NB4 (cell line): ENCODE results near the gene CGNL1.

ENCODE experiments used
- DNase-seq: peaks from one replicate; pipeline ENCODE4 v3.0.0; 2010; ENCODE audit warnings: low read depth
- H3K4me3 ChIP-seq: one replicate; pipeline ENCODE4 v1.5.1; 2011; ENCODE audit warnings: mild to moderate bottlenecking, low read depth, low read length, moderate library complexity
- MYC ChIP-seq: IDR thresholded peaks from 2 replicates; pipeline ENCODE4 v1.6.1; 2011; ENCODE audit warnings: low read depth, low read length
- POLR2A ChIP-seq: IDR thresholded peaks from 2 replicates; pipeline ENCODE4 v1.6.1; 2011; ENCODE audit warnings: mild to moderate bottlenecking; ENCODE audit not compliant: insufficient read length; ENCODE audit errors: extremely low read depth
- TF ChIP-seq, protein P1 (sequence below): IDR thresholded peaks from 2 replicates; pipeline ENCODE4 v1.6.1; 2011; ENCODE audit warnings: low read depth, low read length
- TF ChIP-seq, protein P2 (sequence below): IDR thresholded peaks from one replicate; pipeline ENCODE4 v1.5.1; 2012; ENCODE audit warnings: low read depth, low read length

CGNL1 gene

DNA sequence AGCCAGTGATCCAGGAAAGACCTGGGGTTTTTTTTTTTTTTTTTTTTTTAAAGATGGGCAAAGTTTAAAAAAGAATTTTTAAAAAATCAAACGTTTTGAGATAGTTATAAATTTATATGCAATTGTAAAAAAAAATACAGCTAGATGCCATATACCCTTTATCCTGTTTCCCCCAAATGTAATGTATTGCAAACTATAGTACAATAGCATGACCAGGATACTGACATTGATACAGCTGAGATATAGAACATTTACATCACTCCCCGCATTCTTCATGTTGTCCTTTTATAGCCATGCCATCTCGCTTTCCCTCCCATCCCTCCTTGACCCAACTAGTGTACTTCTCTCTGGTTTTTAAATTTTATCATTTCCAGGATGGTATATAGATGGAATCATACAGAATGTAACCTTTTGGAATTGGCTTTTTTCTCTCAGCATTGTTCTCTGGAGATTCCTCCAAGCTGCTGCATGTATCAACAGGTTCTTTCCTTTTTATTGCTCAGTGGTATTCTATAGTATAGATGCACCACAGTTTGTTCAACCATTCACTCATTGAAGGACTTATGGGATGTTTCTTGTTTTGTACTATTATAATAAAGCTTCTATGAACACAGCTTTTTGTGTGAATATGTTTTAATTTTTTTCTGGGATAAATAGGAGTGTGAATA lies 104.9 kb downstream of the CGNL1 start:
- DNase-seq: no peak
- no peak overlapping the region for H3K4me3 ChIP-seq
- TF ChIP-seq, protein P1, sequence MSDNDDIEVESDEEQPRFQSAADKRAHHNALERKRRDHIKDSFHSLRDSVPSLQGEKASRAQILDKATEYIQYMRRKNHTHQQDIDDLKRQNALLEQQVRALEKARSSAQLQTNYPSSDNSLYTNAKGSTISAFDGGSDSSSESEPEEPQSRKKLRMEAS: no peak
- TF ChIP-seq POLR2A: no peak

DNA sequence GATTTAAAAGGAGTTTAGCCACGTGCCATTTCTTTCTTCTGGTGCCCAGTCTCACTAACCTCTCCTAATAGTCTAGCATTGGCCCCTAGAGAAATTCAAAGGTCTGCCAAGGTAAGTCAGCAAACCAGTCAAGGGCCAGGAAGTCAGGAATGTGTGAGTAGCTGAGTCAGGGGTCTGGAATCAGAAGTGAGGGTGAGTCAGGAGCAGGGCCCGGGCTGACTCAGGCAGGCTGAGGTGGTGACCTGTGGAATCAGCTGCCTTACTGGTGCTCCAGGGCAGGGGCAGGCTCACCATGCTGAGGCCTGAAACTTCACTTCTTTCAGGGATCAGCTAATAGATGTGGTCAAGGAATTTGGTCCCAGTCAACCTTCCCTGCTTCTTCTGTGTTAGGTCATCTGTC lies 109.6 kb downstream of the CGNL1 start:
- no peak overlapping the region for H3K4me3 ChIP-seq
- no peak for DNase-seq
- no peak for TF ChIP-seq POLR2A
- TF ChIP-seq, protein P1: no peak
- TF ChIP-seq, protein P2, sequence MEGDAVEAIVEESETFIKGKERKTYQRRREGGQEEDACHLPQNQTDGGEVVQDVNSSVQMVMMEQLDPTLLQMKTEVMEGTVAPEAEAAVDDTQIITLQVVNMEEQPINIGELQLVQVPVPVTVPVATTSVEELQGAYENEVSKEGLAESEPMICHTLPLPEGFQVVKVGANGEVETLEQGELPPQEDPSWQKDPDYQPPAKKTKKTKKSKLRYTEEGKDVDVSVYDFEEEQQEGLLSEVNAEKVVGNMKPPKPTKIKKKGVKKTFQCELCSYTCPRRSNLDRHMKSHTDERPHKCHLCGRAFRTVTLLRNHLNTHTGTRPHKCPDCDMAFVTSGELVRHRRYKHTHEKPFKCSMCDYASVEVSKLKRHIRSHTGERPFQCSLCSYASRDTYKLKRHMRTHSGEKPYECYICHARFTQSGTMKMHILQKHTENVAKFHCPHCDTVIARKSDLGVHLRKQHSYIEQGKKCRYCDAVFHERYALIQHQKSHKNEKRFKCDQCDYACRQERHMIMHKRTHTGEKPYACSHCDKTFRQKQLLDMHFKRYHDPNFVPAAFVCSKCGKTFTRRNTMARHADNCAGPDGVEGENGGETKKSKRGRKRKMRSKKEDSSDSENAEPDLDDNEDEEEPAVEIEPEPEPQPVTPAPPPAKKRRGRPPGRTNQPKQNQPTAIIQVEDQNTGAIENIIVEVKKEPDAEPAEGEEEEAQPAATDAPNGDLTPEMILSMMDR: no peak
- no peak for TF ChIP-seq MYC

DNA sequence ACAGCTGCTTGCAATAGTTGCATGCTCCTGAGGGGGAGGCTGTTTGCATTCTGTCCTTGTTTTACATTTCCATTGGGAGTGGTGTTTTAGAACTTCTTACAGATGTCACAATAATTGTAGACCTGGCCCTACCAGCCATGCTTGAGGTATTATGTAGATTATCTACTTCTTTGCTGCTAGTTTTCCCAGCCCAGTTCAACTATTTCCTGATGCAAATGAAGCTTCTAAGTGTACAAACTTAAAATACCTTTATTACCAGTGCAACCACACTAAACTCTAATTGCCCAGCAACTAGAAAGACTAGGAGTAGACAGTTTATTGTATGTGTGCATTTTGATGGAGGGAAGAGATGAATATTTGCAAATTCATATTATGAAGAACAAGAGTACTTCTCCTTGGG lies 110.5 kb downstream of the CGNL1 start:
- no peak overlapping the region for H3K4me3 ChIP-seq
- TF ChIP-seq, protein P2: no peak
- no peak for TF ChIP-seq MYC
- DNase-seq: no peak

DNA sequence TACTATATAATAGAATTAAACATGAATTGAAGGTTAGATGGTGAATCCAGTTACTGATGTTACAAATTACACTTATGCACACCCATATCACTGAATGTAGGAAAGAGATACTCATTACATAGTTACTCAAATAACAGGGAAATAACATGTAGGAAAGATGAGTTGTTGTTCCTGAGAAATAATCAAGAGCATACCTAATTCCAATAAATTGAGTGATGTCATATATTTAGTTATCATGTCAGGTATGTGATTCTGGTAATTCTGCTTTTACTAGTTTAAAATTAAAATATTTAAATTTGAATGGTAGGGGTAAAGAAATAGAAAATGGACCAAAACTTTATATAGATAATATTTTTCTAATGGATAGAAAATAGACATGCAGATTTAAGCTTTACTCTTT lies 112.8 kb downstream of the CGNL1 start:
- DNase-seq: no peak
- H3K4me3 ChIP-seq: no peak overlapping the region
- no peak for TF ChIP-seq POLR2A
- no peak for TF ChIP-seq MYC
- TF ChIP-seq, protein P1: no peak
- TF ChIP-seq, protein P2: no peak

DNA sequence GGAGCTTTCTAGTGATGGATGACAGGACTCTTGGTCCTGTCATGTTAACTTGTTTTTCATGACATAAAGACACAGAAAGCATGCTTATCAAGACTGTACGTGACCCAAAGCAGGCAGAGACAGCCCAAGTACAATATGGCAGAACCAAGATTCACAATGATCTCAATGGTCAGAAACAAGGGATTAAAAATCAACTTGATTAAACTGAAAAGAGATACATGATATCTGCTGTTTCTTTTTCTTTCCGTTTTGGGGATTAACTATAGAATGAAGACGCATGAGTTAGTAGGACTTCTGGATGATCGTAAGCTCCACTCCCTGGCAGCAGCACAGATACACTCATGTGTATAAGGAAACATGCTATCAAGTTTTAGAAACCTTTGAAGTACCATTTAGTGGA lies 117.0 kb downstream of the CGNL1 start:
- DNase-seq: no peak
- TF ChIP-seq, protein P1: no peak
- TF ChIP-seq POLR2A: no peak
- TF ChIP-seq MYC: no peak
- TF ChIP-seq, protein P2: no peak
- H3K4me3 ChIP-seq: no peak overlapping the region

DNA sequence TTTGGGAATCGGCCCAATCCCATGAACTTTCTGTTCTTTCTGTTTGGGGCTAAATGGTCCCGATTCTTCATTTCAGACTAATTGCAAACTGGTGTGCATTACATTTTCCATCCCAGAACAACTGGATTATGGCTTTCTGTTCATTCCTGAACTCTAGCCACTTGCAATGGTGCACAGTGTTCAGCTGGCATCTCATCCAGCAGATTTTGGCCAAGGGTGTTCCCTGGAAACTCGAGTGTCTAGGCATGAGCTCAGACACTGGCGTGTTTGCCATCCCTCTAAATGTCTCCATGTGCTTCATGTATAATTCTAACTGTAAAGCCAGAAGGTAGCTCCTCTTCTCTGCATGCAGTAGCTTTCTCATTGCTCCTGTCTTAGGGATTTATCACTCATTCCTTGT lies 118.3 kb downstream of the CGNL1 start:
- no peak for DNase-seq
- no peak overlapping the region for H3K4me3 ChIP-seq
- no peak for TF ChIP-seq MYC
- TF ChIP-seq, protein P2: no peak
- TF ChIP-seq POLR2A: no peak
- TF ChIP-seq, protein P1: no peak
